Tibial artery (tissue), 4 donors: ENCODE data around the gene TNIP1.
A peak's percentile ranks its signal among the peaks of the same experiment; 100 is the strongest.

Experiments used
- DNase-seq, 2 donors: peaks; one replicate each; pipeline ENCODE4 v3.0.0-alpha.2; 2019
- H3K27ac ChIP-seq, 2 donors: fragments of 200-600 bp; sonication (generic) in 1 of 2; 1 replicate in 1 of 2; 2 replicates in 1 of 2; pipeline ENCODE4 v1.5.1; 2018 to 2019; ENCODE audit warnings: mild to moderate bottlenecking in 1 of 2
- H3K27me3 ChIP-seq, 2 donors: fragments of 200-600 bp; sonication (generic) in 1 of 2; one replicate each; pipeline versions ENCODE4 v1.5.1 to v1.6.0; 2016 to 2019
- H3K36me3 ChIP-seq, 3 donors: fragments of 200-600 bp; sonication (generic) in 2 of 3; one replicate each; pipeline ENCODE4 v1.5.1; 2016 to 2019; ENCODE audit warnings: mild to moderate bottlenecking in 2 of 3
- H3K4me1 ChIP-seq, 4 donors: fragments of 200-600 bp; sonication (generic) in 2 of 4; 1 replicate in 3 of 4; 2 replicates in 1 of 4; pipeline ENCODE4 v1.5.1; 2016 to 2019
- H3K4me3 ChIP-seq, 2 donors: fragments of 200-600 bp; sonication (generic) in 1 of 2; 1 replicate in 1 of 2; 2 replicates in 1 of 2; pipeline ENCODE4 v1.5.1; 2018 to 2019; ENCODE audit warnings: mild to moderate bottlenecking in 2 of 2
- H3K9me3 ChIP-seq, 3 donors: fragments of 200-600 bp; sonication (generic) in 1 of 3; one replicate each; pipeline ENCODE4 v1.5.1; 2016 to 2019
- intact Hi-C: fragments of 100-400 bp; cut with DNase I; formaldehyde crosslinking; loops from one replicate; pipeline ENCODE4 v1.15.0; 2023; ENCODE audit warnings: low total_unique reads
- TF ChIP-seq, protein P1 (sequence below), 2 experiments: fragments of 200-600 bp in 1 of 2; fragments of 450-650 bp in 1 of 2; IDR thresholded peaks; one replicate each; pipeline ENCODE4 v1.5.1; 2017 to 2019; ENCODE audit warnings: antibody characterized with exemption in 2 of 2, mild to moderate bottlenecking in 1 of 2, moderate library complexity in 1 of 2

Gene TNIP1

DNA sequence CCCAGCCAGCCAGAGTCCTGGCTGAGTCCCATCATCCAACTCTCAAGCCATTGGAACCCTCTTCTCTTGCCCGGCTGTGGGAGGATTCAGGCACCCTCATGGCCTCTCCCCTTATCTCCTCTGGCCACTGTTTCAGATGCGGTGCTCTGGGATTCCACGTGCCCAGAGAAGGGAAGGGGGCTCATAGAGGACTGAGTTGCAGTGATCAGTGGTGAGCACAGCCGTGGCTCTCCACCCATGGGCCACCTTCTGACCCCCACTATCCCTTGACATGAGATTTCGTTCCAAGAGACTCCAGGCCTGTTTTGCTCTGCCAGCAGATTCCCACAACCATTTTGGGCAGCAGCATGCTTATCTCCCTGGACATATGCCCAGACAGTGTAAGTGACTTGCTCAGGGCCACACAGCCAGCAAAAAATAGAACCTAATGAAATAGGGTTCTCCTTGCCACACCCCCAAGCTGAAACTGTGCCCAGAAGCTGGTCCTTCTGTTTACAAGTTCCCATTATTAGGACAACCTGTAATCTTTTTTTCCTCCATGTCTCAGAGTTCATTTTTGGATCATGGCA is 57.7 kb downstream of the TNIP1 start:
- H3K36me3 ChIP-seq = peaks cover 16 to 71% (median 34%) of the 10 kb centered on the region in 3 donors
- peak; percentile 90 to 95 for DNase-seq
- TF ChIP-seq, protein P1, sequence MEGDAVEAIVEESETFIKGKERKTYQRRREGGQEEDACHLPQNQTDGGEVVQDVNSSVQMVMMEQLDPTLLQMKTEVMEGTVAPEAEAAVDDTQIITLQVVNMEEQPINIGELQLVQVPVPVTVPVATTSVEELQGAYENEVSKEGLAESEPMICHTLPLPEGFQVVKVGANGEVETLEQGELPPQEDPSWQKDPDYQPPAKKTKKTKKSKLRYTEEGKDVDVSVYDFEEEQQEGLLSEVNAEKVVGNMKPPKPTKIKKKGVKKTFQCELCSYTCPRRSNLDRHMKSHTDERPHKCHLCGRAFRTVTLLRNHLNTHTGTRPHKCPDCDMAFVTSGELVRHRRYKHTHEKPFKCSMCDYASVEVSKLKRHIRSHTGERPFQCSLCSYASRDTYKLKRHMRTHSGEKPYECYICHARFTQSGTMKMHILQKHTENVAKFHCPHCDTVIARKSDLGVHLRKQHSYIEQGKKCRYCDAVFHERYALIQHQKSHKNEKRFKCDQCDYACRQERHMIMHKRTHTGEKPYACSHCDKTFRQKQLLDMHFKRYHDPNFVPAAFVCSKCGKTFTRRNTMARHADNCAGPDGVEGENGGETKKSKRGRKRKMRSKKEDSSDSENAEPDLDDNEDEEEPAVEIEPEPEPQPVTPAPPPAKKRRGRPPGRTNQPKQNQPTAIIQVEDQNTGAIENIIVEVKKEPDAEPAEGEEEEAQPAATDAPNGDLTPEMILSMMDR (IDR thresholded peaks at IDR 0.05) = no peak
- no peaks in the 10 kb centered on the region for H3K9me3 ChIP-seq
- peak overlapping the region; percentile 67 to 95 for H3K4me3 ChIP-seq
- H3K27me3 ChIP-seq = no peaks in the 10 kb centered on the region
- intact Hi-C loops = no loop called here
- H3K27ac ChIP-seq = peak overlapping the region; percentile 83 to 96
- peaks cover 0 to 79% (median 55%) of the 10 kb centered on the region in 4 donors for H3K4me1 ChIP-seq

DNA sequence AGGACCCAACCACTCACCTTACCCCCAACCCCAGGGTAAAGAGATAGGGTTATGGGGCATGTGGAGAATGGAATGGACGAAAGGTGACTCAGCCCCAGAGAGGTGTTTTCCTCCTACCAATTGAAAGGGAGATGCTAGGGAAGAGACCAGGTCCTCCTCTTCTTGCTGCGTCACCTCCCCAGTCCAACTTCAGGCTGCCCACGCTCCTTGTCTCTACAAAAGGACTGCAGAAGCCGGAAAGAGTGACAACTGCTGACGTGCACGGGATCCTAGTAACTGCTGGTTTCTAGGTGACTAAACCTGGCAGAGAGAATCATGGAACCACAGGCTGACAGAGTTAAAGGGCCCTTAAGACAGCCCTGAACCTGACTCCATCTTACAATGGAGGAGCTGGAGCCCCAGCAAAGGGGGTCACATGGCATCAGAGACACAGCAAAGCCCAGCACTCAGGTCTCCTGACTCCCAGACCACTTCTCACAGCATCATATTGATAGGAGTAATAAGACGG is 58.3 kb downstream of the TNIP1 start:
- no peaks in the 10 kb centered on the region for H3K27me3 ChIP-seq
- H3K36me3 ChIP-seq = peaks cover 11 to 65% (median 29%) of the 10 kb centered on the region in 3 donors
- intact Hi-C loops = no loop called here
- DNase-seq = peak; percentile 79 to 90
- H3K4me3 ChIP-seq = peak overlapping the region; percentile 67 to 95
- H3K9me3 ChIP-seq = no peaks in the 10 kb centered on the region
- H3K4me1 ChIP-seq = peaks cover 0 to 79% (median 55%) of the 10 kb centered on the region in 4 donors
- TF ChIP-seq, protein P1 (IDR thresholded peaks at IDR 0.05) = no peak
- H3K27ac ChIP-seq = peak overlapping the region; percentile 83 to 96

DNA sequence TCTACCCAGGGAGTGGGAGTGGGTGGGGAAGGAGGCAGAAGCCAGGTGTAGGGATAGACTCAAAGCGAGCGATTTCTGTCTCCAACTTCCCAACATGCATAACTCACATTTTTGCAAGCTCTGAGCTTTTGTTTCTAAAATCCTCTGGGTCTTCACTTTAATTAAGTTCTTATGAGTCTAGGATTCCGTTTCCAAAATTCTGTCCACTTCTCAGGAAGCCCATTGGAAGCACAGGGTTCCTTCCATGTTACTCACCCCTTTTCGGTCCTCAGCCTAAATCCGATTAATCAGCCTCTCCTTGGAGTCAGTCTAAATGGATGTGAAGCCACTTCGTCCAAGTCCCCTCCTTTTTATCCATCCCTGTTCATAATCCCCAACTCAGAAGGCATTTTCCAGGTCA is 59.1 kb downstream of the TNIP1 start:
- TF ChIP-seq, protein P1 (IDR thresholded peaks at IDR 0.05) = no peak
- peaks cover 4 to 57% (median 20%) of the 10 kb centered on the region in 3 donors for H3K36me3 ChIP-seq
- H3K27ac ChIP-seq = peak overlapping the region; percentile 83 to 96
- DNase-seq = no peak
- H3K27me3 ChIP-seq = no peaks in the 10 kb centered on the region
- peak overlapping the region; percentile 67 to 95 for H3K4me3 ChIP-seq
- H3K9me3 ChIP-seq = no peaks in the 10 kb centered on the region
- peaks cover 0 to 70% (median 53%) of the 10 kb centered on the region in 4 donors for H3K4me1 ChIP-seq
- intact Hi-C loops = no loop called here

DNA sequence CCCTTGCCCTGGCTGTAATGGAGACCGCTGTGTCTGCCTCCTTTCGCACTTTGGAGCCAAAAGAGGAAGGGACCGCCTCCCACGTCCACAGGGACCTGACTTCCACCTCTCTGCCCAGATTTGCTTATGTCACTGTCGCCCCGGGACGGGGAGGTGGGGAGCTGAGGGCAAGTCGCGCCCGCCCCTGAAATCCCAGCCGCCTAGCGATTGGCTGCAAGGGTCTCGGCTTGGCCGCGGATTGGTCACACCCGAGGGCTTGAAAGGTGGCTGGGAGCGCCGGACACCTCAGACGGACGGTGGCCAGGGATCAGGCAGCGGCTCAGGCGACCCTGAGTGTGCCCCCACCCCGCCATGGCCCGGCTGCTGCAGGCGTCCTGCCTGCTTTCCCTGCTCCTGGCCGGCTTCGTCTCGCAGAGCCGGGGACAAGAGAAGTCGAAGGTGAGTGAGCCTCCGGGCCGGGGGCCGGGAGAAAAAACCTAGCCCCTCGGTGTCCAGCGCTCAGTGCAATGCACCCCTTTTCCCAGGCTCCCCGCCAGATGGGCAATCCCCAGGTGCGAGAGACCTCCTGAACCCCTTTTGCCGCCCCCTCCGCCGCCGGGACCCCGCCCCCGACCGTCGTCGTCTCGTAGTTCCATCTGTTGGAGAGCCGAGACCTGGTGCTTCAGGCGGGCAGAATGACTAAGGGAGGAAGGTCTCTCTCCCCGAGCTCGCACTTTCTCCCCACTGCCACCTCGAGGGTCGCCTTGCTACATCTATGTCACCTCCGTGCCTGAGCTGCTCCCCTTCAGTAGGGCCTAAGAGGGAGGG is 60.3 kb downstream of the TNIP1 start, which contains the start of gene GPX3:
Gene GPX3, plus strand, starts transcription at position 288 of the 807 bp plus-strand sequence. Its CDS starts 64 bp downstream, at position 352.
- Histone ChIP-seq H3K27ac (peak within 1 kb of the TSS; percentile 83 to 96), H3K9me3 (no peaks in the 10 kb centered on the region), H3K4me1 (peaks cover 0 to 58% (median 41%) of the 10 kb centered on the region in 4 donors), H3K4me3 (peak within 1 kb of the TSS; percentile 67 to 95), H3K27me3 (no peaks in the 10 kb centered on the region), H3K36me3 (peaks cover 0 to 45% (median 8%) of the 10 kb centered on the region in 3 donors)
- intact Hi-C loops = no loop called here
- peak; percentile 99 for DNase-seq
- TF ChIP-seq, protein P1 (IDR thresholded peaks at IDR 0.05) = peak in 1 of 2 experiments; percentile 21

DNA sequence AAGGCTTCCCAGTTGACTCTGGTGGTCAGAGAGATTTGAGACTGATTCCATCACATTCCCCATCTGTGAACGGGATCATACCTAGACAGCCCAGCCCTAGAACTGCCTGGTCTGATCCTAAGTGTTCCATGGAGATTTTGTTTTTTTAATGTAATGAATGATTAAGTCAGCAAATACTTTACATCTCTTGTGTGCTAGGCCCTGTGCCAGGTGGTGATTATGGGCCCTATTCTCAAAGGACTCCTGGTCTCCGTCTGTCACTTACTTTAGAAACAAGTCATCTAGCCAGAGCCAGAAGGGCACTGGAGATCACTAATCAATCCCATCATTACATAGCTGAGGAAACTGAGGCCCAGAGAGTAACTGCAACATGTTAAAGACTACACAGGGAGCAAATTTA is 61.5 kb downstream of the TNIP1 start:
- Histone ChIP-seq H3K27me3 (no peaks in the 10 kb centered on the region), H3K27ac (peak overlapping the region; percentile 83 to 96), H3K4me3 (no peak overlapping the region), H3K9me3 (no peaks in the 10 kb centered on the region), H3K36me3 (peaks cover 0 to 33% (median under 1%) of the 10 kb centered on the region in 3 donors), H3K4me1 (peaks cover 0 to 46% (median 30%) of the 10 kb centered on the region in 4 donors)
- DNase-seq = peak; percentile 22 to 59
- intact Hi-C loops = no loop called here
- TF ChIP-seq, protein P1 (IDR thresholded peaks at IDR 0.05) = no peak
